OCI-LY7 (cell line): ENCODE measurements around the gene VWA7.

ENCODE experiments used
- EZH2phosphoT487 ChIP-seq: fragments of 200-600 bp; sonication (generic); IDR thresholded peaks from 2 replicates; pipeline ENCODE4 v1.6.1; 2018; ENCODE audit warnings: low read depth, borderline replicate concordance, mild to moderate bottlenecking, mixed run types, antibody characterized with exemption, low read length, moderate library complexity, mixed read lengths
- TF ChIP-seq, protein P1 (sequence below): fragments of 200-600 bp; sonication (generic); conservative IDR thresholded peaks from 2 replicates; pipeline ENCODE4 v1.5.1; 2014; ENCODE audit warnings: mild to moderate bottlenecking, antibody characterized with exemption, low read length, moderate library complexity, mixed read lengths

DNA sequence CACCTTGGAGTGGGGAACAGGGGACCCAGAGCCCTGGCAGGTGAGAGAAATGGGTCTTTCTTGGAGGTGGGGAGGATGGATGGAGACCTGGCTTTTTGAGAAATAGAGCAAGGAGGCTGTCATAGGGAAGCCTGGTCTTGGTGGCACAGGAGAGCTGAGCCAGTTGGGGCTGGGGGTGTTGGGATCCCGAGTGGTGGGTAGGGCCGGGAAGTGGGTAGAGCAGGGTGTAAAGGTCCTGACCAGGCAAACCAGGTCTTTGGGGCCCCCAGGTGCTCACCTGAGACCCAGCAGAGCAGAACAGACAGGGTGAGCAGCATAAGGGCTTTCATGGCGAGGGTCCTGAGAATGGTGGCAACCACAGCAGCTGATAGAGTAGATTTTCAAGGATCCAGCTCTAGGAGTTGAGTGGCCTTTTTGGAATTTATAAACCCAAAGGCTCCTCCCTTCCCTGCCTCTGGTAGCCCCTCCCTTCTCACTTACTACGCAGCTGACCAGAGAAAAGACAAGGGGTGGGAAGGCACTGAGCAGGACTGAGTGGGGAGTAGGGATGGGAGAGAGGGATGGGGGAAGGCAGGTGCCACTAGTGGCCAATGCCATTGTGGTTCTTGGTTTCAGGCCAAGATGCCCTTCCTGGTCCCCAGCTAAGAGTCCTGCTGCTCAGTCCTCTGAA, 55.6 kb downstream of the VWA7 start, which contains the start of gene LY6G6C:
- TF ChIP-seq, protein P1, sequence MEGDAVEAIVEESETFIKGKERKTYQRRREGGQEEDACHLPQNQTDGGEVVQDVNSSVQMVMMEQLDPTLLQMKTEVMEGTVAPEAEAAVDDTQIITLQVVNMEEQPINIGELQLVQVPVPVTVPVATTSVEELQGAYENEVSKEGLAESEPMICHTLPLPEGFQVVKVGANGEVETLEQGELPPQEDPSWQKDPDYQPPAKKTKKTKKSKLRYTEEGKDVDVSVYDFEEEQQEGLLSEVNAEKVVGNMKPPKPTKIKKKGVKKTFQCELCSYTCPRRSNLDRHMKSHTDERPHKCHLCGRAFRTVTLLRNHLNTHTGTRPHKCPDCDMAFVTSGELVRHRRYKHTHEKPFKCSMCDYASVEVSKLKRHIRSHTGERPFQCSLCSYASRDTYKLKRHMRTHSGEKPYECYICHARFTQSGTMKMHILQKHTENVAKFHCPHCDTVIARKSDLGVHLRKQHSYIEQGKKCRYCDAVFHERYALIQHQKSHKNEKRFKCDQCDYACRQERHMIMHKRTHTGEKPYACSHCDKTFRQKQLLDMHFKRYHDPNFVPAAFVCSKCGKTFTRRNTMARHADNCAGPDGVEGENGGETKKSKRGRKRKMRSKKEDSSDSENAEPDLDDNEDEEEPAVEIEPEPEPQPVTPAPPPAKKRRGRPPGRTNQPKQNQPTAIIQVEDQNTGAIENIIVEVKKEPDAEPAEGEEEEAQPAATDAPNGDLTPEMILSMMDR: no peak
- TF ChIP-seq EZH2phosphoT487: no peak
